NCI-H2196 treated with DMSO at 0.1 percent for 48 hours (cell line): ENCODE measurements around the gene KRTAP5-10.
A peak's percentile ranks its signal among the peaks of the same experiment; 100 is the strongest.
"Not testable (repeated sequence)": the region's sequence is repeated elsewhere in the genome, so short reads cannot be mapped to it uniquely, and the experiment has no call there.

Experiments used
- DNase-seq: peaks from one replicate; lab custom pipeline; 2025; ENCODE audit not compliant: unreplicated experiment; lab: John Stamatoyannopoulos, UW

Gene KRTAP5-10

DNA sequence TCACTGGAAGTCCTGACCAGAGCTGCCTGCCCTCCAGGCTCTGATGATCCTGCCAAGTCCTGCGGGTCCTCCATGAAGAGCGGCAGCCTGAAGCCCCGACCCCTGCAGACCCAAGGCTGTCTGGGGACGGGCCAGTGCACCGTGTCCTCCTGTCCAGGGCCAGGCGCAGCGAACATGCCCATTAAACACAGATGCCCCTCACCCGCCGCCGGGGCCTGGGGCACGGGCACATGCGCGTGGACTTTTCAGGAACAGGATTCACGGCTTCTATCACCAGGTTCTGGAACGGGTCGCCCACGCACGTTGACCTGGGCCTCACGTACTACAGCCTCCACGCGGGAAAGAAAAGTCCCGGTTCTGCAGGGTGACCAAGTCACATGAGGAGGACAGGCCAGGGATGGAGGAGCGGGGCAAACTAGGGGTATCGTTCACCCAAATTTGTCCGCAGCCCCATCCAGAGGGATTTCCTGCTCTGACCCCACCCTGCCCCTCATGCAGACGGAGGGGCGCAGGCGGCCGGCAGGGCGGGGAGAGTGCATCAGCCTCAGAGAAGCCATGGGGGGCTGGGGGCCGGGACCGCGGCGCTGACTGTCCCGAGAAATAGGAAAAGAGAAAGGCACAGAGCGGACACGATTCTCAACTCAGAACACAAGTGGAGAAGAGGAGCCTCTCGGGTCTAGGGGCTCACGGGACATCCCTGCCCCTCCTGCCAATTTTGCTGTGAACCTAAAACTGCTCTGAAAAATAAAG is 5.9 kb downstream of the KRTAP5-10 start:
- DNase-seq, result not testable (repeated sequence)

DNA sequence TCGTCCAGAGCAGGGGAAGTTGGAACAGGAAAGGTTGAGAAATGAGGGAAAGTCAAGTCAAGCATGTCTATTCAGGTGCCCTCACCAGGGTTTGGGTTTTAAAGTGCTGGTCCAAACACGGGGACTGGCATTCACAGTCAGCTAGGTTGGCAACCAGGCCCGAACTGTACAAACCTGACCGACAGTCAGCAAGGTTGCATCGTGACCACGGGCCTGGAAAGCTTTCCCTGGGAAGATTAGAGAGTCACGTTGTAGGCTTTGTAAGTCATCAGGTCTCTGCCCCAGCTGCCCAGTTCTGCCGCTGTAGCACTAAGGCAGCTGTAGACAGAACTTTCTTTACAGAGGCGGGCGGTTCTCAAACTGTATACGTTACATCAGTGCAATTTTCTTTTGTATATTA is 7.4 kb downstream of the KRTAP5-10 start:
- no peak for DNase-seq

DNA sequence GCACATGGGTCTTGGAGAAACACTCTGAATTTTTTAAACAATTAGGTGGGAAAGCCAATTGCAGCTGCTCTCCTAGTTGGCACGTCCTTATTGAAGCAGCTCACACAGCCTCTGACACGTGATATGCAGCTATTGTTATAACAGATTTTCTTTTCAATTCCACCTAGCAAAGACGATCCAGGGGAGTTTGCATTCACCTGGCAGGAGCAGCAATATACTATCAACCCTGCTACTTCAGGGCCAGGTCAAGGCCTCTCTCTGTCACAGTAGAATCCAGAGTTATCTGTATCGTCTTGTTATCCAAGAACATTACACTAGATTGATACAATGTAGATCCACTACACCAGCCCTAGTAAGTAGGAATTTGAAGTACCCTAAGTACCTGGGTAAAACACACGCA is 9.1 kb downstream of the KRTAP5-10 start:
- no peak for DNase-seq

DNA sequence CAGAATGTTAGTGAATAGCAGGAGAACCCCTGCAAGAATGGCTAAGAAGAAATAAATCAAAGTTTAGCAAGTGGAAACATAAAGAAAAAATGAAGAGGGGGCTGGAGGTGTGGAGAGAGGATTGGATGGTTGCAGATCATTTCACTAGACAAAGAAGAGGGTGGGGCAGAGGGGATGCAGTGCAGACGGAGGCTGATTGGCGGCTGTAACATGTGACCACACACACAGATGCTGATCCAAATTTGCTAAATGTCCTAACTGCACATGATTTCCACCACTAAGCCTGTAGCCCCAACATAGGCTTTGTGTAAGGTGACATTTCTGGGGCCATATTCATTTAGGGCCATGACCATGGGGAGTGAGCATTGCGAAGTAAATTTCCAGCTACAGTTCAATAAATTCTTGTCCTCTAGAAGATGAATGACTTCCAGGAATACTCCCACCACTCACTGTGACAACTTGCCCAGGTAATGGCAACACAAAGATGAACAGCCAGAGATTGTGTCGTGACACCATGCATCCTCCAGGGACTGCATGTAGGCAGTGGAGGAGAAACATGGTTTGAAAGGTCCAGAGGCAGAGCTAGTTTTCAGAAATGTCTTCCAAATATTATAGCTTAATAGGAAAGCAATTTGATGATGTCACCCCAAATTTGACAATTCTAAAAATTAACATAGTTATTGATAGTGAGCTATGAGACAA is 10.5 kb downstream of the KRTAP5-10 start:
- no peak for DNase-seq

DNA sequence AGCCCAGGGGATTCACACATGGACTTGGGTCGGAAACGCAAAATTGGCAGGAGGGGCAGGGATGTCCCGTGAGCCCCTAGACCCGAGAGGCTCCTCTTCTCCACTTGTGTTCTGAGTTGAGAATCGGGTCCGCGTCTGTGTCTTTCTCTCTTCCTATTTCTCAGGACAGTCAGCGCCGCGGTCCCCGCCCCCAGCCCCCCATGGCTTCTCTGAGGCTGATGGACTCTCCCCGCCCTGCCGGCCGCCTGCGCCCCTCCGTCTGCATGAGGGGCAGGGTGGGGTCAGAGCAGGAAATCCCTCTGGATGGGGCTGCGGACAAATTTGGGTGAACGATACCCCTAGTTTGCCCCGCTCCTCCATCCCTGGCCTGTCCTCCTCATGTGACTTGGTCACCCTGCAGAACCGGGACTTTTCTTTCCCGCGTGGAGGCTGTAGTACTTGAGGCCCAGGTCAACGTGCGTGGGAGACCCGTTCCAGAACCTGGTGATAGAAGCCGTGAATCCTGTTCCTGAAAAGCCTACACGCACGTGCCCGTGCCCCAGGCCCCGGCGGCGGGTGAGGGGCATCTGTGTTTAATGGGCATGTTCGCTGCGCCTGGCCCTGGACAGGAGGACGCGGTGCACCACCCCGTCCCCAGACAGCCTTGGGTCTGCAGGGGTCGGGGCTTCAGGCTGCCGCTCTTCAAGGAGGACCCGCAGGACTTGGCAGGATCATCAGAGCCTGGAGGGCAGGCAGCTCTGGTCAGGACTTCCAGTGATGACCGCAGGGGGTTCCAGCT is 11.5 kb downstream of the KRTAP5-10 start:
- not testable (repeated sequence) for DNase-seq

DNA sequence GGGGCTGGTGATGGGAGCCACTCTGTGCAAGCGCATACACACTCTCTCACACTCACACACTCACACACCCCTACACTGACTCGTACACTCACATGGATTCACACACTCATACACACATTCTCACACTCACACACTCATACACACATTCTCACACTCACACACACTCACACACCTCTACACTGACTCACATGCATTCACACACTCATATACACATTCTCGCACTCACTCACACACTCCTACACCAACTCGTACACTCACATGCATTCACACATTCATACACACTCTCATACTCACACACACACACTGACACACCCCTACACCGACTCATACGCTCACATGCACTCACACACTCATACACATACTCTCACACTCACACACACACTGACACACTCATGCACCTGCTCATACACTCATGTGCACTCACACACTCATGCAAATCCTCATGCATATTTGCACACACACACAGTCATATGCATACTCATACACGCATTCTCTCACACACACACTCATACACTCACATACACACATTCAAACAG is 12.2 kb downstream of the KRTAP5-10 start:
- no peak for DNase-seq

DNA sequence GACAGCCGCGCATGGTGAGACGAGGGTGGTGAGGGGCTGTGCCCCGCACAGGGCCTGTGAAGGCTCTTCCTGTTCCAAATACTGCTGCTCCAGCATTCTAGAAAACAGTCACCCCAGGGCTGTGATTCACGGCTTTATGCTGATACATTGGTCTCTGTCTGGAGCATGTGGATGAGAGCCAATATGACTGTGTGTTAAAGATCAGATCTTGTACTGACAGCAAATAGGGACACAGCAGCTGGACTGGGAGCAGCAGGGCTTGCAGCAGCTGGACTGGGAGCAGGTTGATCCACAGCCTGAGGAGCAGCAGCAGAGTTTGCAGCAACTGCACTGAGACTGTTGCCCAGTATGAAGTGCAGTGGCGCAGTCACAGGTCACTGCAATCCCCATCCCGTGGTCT is 14.2 kb downstream of the KRTAP5-10 start:
- DNase-seq, result not testable (repeated sequence)

DNA sequence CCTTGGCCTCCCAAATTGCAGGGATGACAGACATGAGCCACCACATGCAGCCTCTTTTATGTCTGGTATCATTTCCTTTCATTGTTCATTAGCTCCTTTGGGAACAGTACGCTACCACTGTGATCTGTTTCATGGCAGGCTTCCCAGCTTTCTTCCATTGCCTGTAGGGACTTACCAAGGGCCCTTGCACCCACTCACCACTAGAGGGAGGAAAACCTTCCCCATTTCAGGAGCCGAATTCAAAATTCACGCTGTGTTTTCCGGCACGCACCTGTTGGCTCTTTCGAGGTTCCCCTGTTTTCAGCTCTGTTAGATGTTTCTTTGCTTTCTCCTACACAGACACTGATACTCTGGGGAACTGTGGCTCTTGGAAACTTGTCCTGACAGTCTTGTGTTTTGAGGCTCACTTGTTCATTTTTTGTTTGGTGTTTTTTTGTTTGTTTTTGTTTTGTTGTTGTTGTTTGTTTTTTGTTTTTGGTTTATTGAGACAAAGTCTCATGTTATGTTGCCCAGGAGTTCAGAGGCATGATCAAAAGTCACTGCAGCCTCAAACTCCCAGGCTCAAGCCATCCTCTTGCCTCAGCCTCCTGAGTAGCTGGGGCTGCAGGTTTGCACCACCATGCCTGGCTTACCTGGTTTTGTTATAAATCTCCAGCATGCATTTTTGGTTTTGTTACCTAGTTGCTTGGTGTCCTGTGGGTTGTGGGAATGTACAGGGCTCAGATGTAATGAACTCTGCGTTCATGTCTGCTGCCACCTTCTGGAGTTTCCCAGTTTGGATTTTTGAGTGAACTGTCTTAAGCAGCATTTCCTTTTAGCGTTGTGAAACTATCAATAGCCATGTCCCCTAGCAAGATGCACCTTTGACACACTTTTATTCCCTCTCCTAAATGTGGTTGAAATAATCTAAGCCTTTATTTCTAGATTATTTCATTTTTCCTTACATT is 15.0 kb downstream of the KRTAP5-10 start:
- peak; percentile 74 for DNase-seq

DNA sequence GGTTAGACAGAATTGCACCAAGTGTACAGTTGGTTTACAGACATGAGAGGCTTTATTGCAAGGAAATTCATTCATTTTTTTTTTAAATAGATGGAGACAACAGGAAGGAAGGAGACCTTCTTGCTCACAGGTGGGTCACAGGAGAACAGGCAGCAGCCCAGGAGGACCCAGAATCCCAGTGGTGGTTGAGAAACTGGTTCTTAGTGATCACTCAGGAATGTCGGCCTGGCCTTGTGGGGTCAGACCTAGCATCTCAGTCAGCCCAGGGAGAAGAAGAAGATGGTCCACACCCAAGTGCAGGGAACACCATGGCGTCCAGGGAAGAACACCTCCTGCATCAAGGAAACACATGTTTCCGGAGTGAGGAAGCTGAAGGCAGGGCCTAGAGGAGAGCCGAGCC is 16.5 kb downstream of the KRTAP5-10 start:
- DNase-seq, result no peak

DNA sequence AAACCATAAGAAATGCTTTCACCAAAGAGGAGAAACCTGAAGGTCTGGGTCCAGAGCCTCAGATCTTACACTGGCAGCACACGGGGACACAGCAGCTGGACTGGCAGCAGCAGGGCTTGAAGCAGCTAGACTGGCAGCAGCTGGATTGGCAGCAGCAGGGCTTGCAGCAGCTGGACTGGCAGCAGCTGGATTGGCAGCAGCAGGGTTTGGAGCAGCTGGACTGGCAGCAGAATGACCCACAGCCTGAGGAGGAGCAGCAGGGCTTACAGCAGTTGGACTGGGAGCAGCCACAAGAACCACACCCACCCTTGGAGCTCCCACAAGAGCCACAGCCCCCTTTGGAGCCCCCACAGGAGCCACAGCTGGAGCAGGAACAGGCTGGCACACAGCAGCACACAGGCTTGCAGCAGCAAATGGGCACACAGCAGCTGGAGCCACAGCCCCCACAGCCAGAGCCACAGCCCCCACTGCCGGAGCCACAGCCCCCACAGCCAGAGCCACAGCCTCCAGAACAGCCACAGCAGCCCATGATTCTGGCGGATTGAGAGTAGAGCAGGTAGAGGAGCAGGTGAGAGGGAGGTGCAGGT is 17.0 kb downstream of the KRTAP5-10 start, which contains the start of gene KRTAP5-11:
Gene KRTAP5-11 (minus strand): TSS at position 567 of the 587 bp plus-strand sequence. CDS start 38 bp downstream, at position 529.
- DNase-seq, result no peak

DNA sequence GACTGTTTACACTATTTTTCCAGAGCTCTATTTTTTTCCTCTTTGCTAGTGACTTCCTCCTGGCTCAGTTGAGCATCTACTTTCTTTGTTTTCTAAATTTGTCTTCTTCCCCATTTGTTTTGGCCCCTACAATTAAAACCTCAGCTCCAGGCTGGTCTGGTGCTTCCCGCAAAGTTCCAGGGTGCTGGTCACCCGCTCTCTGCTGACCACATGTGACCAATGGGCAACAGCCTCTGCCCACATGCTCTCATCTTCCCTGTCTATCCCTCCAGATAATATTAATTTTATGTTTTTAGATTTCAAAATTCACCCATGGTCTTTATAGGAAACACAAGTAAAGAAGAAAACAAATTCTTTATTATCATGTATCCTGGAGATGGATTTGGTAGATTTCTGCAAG is 17.6 kb downstream of the KRTAP5-10 start:
- not testable (repeated sequence) for DNase-seq

DNA sequence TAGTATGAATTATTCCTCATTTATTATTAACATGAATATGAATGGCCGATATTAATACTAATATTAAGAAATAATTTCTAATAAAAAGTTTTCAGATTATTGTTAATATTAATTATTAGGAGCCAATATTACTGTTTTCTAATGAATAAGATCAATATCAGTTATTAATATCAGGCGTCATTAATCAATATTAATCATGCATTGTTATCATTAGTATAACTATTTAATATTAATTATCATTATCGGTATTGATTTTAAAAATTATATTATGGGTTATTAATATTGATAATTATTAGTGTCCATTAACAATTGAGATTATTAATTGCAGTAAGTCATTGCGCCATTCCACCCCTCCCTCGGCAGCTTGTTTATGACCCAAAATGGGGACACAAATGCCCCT is 20.3 kb downstream of the KRTAP5-10 start:
- DNase-seq, result not testable (repeated sequence)

DNA sequence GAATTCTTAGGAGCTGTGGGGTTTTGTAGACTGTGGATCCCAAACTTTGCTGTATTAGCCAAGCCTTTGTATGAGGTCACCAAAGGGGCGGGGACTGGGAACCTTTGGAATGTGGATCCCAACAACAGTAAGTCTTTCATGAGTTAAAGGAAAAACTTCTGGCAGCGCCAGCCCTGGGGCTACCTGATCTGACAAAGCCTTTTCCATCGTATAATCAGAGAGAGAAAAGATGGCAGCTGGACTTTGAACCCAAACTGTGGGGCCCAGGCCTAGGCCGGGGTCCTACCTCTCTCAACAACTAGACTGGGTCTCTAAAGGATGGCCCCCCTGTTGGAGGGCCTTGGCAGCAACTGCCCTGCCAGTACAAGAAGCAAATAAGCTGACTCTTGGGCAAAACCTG is 23.0 kb downstream of the KRTAP5-10 start:
- DNase-seq, result not testable (repeated sequence)

DNA sequence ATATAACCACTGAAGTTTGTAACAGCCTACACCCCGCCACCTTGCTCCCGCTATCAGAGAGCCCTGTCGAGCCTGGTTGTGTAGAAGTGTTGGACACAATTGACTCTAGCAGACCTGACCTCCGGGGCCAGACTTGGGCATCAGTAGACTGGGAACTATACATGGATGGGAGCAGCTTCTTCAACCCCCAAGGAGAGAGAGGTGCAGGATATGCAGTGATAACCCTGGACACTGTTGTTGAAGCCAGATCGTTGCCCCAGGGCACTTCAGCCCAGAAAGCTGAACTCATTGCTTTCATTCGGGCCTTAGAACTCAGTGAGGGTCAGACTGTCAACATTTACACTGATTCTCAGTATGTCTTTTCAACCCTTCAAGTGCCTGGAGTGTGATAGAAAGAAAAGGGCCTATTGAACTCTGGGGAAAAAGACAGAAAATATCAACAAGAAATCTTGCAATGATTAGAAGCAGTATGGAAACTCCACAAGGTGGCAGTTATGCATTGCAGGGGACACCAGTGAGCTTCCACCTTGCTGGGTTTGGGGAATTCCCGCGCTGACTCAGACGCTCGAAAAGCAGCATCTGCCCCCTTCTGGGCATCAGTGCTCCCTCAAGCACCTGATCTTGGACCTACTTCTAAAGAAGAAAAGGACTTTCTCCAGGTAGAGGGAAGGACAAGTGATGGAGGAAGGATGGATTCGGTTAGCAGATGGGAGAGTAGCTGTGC is 23.6 kb downstream of the KRTAP5-10 start:
- not testable (repeated sequence) for DNase-seq

DNA sequence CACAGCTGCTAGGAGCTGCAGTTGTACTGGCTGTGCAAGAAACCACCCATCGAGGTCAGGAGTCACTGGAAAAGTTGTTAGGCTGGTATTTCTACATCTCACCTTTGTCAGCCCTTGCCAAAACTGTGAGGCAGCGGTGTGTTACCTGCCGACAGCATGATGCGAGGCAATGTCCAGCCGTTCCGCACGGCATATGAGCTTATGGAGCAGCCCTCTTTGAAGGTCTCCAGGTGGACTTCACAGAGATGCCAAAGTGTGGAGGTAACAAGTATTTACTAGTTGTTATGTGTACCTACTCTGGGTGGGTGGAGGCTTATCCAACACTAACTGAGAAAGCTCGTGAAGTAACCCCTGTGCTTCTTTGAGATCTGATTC is 24.2 kb downstream of the KRTAP5-10 start:
- not testable (repeated sequence) for DNase-seq

DNA sequence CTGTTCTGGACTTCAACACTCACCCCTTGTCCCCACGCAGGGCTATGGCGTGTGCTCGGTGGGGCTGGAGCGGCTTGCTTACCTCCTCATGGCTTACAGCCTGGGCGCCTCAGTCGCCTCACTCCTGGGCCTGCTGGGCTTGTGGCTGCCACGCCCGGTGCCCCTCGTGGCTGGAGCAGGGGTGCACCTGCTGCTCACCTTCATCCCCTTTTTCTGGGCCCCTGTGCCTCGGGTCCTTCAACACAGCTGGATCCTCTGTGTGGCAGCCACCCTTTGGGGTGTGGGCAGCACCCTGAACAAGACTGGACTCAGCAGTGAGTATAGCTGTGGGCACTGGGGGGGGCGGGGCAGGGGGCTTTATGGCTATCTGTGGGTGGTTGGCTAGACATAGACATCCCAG is 37.9 kb downstream of the KRTAP5-10 start:
- not testable (repeated sequence) for DNase-seq

DNA sequence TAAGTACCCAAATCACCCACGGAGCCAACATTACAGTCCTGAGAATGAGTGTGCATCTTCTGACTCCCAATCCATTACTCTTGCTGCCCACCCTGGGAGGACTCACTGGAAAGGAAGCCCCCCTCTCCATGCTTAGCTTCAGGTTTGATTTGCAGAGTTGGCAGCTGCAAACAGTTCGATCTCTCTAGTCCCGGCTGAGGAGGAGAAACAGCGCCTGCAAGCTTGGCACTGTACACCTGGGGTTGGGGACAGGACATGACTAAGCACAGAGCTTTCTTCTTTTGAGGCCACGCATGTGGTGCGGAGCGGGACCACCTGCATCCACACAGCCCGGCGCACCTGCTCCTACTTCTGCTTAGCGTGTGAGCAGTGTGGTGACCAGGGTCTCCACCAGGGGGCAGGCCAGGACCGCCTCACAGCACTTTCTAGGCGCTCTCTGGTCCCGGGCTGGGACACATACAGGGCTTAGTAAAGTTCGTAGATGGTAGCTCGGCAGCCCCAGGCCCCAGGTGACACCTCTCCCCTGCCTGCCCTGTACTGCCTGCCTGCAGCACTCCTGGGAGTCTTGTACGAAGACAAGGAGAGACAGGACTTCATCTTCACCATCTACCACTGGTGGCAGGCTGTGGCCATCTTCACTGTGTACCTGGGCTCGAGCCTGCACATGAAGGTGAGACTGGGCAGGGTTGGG is 39.6 kb downstream of the KRTAP5-10 start:
- DNase-seq, result not testable (repeated sequence)

DNA sequence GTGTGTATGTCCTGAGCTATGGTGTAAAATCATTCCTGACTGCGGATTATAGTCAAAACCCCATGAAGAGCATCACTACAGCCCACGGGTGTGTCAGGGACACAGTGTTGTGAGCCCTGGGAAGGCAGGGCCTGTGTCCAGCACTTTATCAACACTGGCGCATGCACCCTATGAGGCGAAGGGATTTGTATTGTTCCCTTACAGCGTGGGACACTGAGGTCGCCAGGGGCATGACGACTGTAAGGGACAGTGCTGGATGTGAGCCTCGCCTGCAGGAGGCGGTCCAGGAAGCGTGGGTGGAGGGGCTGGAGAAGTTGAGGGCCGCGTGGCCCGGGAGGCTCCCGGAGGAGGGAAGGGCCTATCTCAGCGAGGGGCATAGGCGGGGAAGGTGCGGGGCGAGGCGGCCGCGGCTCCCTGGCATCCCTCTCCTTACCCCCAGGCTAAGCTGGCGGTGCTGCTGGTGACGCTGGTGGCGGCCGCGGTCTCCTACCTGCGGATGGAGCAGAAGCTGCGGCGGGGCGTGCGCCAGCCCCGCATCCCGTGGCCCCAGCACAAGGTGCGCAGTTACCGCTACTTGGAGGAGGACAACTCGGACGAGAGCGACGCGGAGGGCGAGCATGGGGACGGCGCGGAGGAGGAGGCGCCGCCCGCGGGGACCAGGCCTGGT is 41.6 kb downstream of the KRTAP5-10 start:
- not testable (repeated sequence) for DNase-seq
